ENCODE results near the gene EPS8L2.

Gene EPS8L2

DNA sequence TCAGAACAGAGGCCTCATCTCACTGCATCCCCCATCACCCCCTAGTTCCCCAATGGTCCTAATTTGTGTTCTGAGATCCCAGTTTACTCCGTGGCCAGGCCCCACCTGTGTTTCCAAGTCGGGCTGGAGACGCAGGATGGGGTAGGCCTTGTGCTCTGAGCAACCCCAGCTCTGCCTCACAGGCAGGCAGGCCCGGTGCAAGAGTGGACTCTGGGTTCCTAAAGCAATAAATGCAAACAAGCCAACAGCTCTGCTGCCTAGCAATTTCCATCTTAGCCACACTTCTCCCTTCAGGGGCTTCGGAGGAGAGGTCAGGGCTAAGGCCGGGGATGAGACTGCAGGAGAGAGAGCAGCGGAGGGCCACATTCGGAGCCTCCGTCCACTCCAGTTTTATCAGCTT, 2.5 kb upstream of the EPS8L2 start:
- in situ Hi-C loops (cut with MboI; ENCODE audit: low sequenced_read_pairs), result no loop called here

DNA sequence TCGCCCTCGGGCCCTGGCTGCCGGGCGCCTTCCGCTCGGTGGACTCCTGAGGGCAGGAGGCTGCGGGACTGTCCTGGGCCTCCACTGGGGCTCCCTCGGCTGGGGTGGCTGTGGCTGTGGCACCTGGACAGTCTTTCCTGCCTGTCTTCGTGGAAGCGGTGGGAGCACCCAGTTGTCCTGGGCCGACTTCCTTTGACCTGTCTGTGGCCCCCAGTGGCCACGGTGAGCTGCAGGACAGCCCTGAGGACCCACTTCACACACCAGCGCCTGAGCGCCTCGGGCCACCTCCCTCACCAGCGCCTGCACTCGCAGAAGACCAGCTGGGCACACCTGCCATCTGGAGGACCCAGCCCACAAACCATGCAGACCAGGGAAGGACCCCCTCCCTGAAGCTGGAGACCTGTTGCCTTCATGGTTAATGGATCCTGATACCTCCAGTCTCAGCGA, 1.8 kb upstream of the EPS8L2 start:
- in situ Hi-C loops (cut with MboI; ENCODE audit: low sequenced_read_pairs), result no loop called here

DNA sequence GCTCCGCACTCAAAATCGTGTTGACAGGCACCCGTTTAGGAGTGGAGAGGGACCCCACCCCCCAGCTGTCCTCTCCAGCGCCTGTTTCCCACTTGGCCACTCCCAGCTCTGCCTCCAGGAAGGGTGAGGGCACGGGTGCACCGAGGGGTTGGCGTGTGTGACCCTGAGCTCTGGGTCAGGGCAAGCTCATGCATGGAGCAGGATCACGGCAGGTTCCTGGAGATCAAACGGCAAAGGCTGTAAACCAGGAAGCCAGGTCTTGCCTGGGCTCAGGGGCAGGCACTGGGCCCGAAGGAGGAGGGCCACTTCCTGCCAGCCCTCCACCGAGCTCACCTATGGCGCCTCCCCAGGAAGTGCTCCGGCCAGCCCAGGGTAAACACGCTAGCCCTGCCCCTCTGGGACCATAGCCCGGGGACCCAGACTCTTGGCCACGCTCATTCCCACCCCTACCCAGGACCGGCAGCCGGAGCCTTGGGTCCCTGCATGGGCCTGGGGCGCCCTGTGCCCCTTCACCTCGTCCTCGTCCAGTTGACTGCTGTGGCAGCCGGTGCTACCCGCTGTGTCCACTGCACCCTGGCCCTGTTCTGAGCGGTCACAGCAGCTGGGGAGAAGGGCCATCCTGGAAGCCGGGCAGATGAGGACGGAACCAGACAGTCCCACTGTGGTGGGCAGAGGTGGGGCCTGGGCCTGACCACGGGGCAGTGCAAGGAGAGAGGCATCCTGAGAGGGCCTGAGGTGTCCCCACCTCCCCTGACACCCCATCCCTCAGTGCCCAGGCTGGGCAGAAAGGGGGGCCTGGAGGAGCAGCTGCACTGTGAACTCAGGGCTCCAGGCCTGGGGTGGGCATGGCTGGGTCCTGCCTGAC, 1.0 kb upstream of the EPS8L2 start:
- in situ Hi-C loops (cut with MboI; ENCODE audit: low sequenced_read_pairs), result no loop called here

DNA sequence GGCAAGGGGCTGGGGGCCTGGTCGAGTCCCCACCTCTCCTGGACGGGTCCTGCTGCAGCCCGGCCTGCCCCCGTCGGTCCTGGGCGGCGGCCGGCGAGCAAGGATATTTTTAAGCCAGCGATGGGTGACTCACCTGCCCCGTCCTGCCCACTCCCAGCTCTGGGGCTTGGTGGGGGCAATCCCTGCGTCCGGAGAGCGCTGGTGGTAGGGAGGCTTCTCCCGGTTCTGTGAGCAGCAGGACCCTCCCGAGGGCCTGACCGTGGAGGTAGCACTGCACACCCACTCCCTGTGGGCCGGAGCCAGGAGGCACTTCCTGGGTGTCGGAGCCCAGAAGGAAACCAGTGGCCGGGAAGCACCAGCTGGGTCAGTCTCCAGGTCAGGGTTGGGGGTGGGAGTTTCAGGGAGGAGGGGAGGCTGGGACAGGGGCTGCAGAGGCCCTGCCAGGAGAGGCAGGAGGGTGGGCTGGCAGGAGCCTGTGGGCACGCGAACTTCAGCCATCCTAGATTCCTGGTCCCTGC, 467 bp downstream of the EPS8L2 start:
- in situ Hi-C loops (cut with MboI; ENCODE audit: low sequenced_read_pairs), result no loop called here

DNA sequence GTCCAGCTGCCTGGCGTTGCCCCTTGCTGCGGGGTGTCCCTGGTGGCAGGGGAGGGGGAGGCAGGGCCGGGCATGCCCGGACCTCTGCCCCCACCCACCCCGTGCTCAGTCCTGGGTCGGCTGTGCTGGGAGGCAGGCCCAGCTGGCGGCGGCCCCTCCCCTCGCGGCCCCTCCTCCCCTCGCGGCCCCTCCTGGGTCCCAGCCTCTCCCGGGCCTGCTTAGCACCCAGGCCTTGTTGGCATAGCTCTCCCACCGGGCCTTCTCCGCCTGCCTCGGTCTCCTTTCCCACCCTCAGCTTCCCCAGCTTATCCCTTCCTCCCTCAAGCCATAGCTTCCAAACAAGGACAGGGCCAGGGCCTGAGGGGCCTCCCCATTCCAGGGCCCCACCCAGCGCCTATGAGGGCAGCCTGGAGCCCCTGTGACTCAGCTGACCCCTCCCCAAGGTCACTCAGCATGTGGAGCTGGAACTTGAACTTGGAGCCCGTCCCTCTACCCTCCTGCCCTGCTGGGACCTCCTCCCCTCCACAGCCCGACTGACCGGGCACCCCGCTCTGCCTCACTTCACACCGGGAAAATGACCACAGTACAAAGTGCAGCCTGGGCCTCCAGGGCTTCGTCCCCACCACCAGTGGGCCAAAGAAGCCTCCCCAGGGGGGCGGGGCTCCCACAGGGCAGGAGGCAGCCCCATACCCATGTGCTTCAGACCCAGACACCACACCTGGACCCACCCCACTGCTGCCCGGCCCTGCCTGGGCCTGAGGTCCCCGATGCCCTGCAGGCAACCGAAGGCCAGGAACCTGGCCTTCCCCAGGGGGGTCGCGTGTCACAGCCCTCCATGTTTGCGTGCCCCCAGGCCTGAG, 1.2 kb downstream of the EPS8L2 start:
- in situ Hi-C loops (cut with MboI; ENCODE audit: low sequenced_read_pairs), result no loop called here

DNA sequence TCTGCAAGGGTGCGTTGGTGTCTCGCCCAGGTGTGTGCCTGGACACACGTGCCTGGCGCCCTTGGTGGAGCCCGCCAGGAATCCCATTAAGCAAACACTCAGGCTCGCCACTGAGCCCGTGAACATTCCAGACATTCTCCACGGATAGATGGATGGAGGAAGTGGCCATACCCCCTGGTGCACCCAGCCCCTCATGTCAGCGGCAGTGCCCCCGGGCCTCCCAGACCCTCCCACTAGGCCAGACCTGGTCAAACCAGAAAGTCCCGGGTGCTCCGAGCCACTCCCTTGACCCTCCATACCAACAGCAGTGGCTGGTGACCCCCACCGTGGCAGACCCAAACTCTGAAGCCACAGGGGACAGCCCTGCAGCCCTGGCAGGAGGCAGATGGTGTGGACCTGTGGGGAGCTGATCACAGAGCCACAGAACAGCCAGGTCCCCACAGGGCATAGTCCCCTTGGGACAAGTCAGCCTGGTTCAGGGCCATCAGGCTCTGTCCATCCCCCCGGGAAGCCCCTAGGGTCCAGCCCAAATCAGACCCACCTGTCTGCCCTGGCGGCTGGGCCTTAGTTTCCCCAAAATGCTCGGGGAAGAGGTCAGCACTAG, 1.9 kb downstream of the EPS8L2 start:
- in situ Hi-C loops (cut with MboI; ENCODE audit: low sequenced_read_pairs), result no loop called here

DNA sequence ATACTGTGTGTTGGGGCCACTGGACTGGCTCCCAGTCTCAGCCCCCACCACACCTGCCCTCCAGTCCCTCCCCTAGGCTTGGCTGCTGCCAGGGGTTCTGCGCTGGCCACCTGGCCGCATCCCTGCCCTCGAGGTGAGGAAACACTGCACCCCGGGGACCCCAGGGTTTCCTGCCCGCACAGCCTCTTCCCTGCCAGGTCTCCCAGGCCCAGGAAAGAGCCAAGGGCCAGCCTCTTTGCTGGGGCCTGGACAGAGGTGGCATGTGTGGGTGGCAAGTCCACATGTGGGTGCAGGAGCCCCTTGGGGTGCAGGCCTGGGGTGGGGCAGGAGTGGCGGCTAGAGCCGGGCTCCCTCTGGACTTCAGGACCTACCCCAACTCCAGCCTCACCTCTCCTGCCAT, 2.5 kb downstream of the EPS8L2 start:
- in situ Hi-C loops (cut with MboI; ENCODE audit: low sequenced_read_pairs), result no loop called here

DNA sequence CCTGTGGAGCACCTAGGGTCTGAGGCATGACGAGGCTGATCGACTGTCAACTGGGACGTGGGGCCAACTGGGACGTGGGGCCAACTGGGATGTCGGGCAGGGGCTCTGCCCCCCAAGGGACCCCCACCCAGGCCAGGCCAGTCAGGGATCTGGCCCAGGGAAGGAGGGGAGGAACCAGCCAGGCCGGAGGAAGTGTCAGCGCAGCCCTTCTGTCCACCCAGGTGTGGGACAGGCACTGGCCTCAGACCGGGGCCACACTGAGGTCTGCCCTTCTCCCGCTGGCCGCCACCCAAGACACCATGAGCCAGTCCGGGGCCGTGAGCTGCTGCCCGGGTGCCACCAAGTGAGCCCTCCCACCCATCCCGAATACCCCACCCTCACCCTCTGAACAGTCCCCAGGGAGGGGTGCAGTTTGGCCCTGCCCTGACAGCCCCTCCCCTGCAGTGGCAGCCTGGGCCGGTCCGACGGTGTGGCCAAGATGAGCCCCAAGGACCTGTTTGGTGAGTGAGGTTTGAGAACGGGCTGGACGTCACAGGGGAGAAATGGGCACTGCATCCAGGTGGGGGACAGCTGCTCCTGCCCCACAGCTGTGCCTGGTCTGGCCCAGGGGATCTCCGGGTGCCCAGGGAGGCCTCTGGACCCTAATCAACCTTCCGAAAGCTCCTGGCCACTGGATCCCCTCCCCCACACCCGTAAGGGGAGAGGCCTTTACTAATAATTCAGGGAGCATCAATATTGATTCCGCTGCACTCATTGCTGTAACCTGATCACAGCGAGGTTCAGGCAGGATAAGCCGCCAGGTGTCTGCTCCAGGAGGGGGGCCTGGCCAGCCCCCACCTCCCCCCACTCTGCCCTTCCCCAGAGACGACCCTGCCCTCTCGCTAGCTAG, 3.3 kb downstream of the EPS8L2 start:
- in situ Hi-C loops (cut with MboI; ENCODE audit: low sequenced_read_pairs), result no loop called here

DNA sequence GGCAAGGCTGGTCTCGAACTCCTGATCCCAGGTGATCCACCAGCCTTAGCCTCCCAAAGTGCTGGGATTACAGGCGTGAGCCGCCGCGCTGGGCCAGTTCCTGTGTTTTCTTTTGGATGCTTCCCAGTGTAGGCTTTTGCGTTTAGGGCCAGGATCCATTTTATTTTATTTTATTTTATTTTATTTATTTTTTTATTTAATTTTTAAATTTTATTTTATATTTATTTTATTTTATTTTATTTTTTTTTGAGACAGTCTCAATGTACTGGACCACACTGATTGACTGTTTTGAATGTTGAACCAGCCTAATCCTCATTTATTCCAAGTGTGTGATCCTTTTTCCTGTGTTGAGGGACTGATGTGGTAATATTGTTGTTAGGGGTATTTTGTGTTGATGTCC, 8.4 kb downstream of the EPS8L2 start:
- in situ Hi-C loops (cut with MboI; ENCODE audit: low sequenced_read_pairs), result no loop called here

DNA sequence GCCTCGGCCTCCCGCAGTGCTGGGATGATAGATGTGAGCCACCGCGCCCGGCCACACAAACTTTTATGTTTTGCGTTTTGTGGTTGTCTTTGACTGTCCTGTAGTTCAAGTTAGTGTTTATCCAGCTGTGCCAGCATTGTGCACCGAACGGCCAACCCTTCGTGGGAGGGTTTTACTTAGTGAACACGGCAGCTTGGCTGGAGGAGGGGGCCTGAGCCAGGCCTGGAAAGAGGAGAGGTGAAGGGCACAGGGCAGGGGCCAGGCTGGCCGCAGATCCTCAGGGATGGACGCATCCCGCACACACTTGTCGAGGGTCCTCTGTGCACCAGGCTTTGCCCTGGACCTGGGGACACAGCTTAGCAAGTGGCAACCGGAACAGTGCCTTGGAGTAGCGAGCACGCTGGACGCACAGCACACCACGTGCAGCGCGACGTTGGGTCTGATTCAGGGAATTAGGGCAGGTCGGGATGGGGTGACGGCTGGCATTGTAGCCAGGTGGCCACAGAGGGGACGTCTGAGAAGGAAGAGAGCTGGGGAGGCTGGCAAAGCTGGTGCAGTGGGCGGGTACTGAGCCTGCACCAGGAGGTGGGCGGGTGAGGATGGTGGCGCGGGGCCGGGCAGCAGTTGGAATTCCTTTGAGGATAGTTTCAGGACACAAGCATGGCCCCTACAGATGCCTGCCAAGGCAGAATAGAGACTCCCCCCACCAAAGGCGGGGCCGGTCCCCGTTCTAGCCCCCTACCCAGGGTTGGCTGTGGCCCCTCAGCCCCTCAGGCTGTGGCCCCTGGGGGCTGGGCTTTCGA, 13.4 kb downstream of the EPS8L2 start:
- in situ Hi-C loops (cut with MboI; ENCODE audit: low sequenced_read_pairs), result no loop called here

DNA sequence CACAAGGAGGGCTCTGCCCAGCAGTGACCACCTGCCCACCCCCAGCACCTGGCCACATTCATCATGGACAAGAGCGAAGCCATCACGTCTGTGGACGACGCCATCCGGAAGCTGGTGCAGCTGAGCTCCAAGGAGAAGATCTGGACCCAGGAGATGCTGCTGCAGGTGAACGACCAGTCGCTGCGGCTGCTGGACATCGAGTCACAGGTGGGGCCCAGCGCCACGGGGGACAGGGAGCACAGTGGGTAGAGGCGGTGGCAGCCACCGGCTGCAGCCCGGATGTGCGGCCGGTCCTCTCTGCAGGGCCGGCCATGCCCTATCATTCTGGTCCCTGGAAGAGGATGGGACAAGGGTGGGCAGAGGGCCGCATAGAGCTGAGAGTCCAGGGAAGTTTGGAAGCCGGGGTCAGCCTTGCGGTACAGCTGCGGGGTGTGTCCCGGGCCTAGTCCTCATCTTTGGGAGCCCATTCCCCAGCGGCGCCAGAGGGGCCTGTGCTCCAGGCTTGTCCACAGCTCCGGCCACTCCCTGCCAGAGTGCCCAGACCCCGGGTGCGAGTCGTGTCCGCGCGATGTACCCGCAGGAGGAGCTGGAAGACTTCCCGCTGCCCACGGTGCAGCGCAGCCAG, 14.1 kb downstream of the EPS8L2 start:
- in situ Hi-C loops (cut with MboI; ENCODE audit: low sequenced_read_pairs), result no loop called here

DNA sequence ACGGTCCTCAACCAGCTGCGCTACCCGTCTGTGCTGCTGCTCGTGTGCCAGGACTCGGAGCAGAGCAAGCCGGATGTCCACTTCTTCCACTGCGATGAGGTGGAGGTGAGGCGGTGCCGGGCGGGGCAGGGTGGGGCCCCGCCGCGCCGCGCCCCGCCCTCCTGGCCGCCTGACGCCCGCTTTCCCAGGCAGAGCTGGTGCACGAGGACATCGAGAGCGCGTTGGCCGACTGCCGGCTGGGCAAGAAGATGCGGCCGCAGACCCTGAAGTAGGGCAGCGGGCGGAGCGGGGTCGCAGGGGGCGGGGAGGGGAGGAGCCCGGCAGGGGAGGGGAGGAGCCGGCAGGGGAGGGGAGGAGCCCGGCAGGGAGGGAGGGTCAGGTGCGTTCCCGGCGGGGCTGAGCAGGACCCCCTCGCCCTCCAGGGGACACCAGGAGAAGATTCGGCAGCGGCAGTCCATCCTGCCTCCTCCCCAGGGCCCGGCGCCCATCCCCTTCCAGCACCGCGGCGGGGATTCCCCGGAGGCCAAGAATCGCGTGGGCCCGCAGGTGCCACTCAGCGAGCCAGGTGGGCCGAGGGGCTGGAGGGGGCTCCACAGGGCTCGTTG, 14.7 kb downstream of the EPS8L2 start:
- in situ Hi-C loops (cut with MboI; ENCODE audit: low sequenced_read_pairs), result no loop called here

DNA sequence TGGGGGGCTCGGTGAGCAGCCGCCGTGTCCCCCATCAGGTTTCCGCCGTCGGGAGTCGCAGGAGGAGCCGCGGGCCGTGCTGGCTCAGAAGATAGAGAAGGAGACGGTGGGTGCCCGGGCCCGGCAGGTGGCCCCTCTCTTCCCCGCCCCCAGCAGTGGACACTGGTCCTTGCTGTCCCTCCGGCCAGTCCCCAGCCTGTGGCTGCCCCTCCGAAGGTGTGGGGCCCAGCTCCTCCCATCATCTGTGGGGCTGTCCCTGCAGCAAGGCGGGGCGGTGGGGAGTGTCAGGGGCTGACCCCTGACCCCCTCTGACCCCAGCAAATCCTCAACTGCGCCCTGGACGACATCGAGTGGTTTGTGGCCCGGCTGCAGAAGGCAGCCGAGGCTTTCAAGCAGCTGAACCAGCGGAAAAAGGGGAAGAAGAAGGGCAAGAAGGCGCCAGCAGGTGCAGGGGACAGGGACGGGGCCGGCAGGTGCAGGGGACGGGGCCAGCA, 15.3 kb downstream of the EPS8L2 start:
- in situ Hi-C loops (cut with MboI; ENCODE audit: low sequenced_read_pairs), result no loop called here

DNA sequence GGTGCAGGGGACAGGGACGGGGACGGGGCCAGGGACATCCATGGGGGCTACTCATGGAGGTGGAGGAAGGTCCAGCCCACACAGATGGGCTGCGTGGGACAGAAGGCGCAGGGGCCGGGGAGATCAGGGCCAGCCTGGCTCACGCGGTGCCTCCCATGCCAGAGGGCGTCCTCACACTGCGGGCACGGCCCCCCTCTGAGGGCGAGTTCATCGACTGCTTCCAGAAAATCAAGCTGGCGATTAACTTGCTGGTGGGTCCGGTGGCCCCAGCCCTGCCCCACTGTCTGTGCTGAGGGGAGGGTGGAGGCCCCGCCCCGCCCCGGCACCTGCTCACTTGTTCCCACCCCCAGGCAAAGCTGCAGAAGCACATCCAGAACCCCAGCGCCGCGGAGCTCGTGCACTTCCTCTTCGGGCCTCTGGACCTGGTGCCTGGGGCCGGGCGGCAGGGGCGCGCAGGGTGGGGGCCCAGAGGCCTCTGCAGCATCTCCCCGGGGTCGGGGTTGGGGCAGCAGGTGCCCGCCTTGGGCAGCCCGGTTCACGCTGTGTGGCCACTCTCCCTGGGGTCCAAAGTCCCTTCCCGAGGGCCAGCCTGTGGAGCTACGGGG, 15.8 kb downstream of the EPS8L2 start:
- in situ Hi-C loops (cut with MboI; ENCODE audit: low sequenced_read_pairs), result no loop called here

DNA sequence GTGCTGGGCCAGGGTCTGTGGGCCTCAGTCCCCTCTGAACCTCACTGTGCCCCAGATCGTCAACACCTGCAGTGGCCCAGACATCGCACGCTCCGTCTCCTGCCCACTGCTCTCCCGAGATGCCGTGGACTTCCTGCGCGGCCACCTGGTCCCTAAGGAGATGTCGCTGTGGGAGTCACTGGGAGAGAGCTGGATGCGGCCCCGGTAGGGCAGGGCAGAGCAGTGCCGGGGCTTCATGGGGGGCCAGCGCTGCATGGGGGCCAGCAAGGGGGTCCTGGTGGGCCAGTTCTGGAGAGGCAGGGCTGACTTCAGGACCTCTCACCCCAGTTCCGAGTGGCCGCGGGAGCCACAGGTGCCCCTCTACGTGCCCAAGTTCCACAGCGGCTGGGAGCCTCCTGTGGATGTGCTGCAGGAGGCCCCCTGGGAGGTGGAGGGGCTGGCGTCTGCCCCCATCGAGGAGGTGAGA, 16.3 kb downstream of the EPS8L2 start:
- in situ Hi-C loops (cut with MboI; ENCODE audit: low sequenced_read_pairs), result no loop called here

DNA sequence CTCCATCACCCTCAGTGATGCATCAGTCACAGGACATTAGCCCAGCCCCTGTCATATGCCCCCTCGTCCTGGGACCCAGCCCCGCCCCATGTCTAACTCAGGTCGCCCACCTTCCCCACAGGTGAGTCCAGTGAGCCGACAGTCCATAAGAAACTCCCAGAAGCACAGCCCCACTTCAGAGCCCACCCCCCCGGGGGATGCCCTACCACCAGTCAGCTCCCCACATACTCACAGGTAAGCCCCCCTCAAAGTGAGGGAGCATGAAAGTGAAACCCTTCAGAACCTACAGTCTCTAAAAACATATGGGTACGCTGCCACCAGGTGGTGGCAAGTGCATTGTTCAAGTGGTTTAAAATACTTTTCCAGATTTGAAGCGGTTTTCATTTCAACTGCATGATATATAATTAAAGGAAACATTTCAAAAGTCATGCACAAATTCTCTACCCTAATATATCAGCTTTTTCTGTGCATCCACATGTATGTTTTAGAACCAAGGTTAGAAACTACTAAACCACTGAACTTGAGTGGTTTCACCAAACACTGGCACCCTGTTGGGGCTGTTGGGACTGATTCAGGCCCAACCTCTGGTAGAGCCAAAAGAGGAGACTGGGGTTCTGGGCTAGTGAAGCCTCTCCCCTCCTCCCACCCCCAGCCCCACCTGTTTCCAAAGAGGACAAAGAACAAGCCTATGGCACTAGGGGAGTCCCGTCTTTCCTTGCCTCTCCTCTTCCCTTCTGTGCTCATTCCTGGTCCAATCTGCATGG, 17.3 kb downstream of the EPS8L2 start:
- in situ Hi-C loops (cut with MboI; ENCODE audit: low sequenced_read_pairs), result no loop called here

DNA sequence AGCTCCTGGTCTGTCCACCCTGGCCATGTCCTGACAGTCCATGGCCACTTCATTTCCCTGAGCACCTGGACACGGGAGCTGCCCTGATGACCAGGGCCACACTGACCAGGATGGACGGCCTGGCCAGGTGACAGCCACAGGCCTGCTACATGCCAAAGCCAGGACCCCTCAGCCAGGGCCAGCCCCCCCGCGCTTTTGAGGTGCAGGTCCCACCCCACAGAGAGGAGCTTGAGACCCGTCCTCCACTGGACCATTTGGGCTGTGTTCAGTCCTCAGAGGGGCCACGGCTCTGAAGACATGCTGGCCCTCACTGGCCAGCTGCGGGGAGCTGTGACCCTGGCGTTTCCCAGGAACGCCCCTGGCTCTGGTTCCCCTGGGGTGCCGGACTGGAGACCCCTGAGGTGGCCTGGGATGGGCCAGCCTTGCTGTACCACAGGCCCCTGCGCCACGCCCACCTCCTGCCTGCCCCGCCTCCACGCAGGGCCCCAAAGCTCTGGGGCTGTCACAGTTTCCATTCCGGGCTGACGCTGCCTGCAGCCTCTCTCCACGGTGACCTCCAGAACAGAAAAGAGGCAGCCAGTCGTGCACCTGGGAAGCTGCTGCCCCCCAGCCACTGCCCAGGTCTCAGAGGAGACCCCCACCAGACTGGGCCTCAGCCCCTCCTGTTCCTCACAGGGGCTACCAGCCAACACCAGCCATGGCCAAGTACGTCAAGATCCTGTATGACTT, 18.2 kb downstream of the EPS8L2 start:
- in situ Hi-C loops (cut with MboI; ENCODE audit: low sequenced_read_pairs), result no loop called here
